Mesenchymal stem cell (in vitro differentiated cells and primary cell): ENCODE data around the gene TBCD.
A peak's percentile ranks its signal among the peaks of the same experiment; 100 is the strongest.

Experiments
- DNase-seq: peaks from one replicate; pipeline ENCODE4 v3.0.0-alpha.2; 2013
- H2AFZ ChIP-seq: one replicate; pipeline ENCODE4 v1.6.1; 2013; ENCODE audit warnings: low read depth, mild to moderate bottlenecking, control low read depth, inconsistent platforms, low read length, moderate library complexity
- H2AK5ac ChIP-seq: 2 replicates; pipeline ENCODE4 v1.6.1; 2013; ENCODE audit warnings: low read length, moderate library complexity, mild to moderate bottlenecking, inconsistent platforms; ENCODE audit not compliant: severe bottlenecking
- H2BK120ac ChIP-seq: one replicate; pipeline ENCODE4 v1.6.1; 2013; ENCODE audit warnings: low read depth, mild to moderate bottlenecking, inconsistent platforms, low read length, moderate library complexity
- H2BK12ac ChIP-seq, 2 experiments: one replicate each; pipeline ENCODE4 v1.6.1; 2013; ENCODE audit warnings: inconsistent platforms in 2 of 2, low read length in 2 of 2, mild to moderate bottlenecking in 2 of 2, moderate library complexity in 2 of 2, control low read depth in 1 of 2
- H2BK15ac ChIP-seq: one replicate; pipeline ENCODE4 v1.6.1; 2013; ENCODE audit warnings: mild to moderate bottlenecking, low read depth, inconsistent platforms; ENCODE audit not compliant: poor library complexity, severe bottlenecking
- H2BK5ac ChIP-seq: 2 replicates; pipeline ENCODE4 v1.6.1; 2013; ENCODE audit warnings: low read depth, mild to moderate bottlenecking, low read length, control low read depth, inconsistent platforms; ENCODE audit not compliant: poor library complexity, severe bottlenecking
- H3K14ac ChIP-seq, 2 experiments: one replicate each; pipeline ENCODE4 v1.6.1; 2013; ENCODE audit warnings: inconsistent platforms in 2 of 2, low read length in 2 of 2, control low read depth in 1 of 2, mild to moderate bottlenecking in 1 of 2, moderate library complexity in 1 of 2
- H3K18ac ChIP-seq, 2 experiments: one replicate each; pipeline ENCODE4 v1.6.1; 2013; ENCODE audit warnings: inconsistent platforms in 2 of 2, low read length in 2 of 2, control low read depth in 1 of 2, low read depth in 1 of 2, mild to moderate bottlenecking in 1 of 2
- H3K23ac ChIP-seq, 2 experiments: one replicate each; pipeline ENCODE4 v1.6.1; 2013; ENCODE audit warnings: inconsistent platforms in 2 of 2, low read length in 2 of 2, mild to moderate bottlenecking in 2 of 2, moderate library complexity in 2 of 2, control low read depth in 1 of 2
- H3K27ac ChIP-seq: 2 replicates; pipeline ENCODE4 v1.5.1; 2013; ENCODE audit warnings: mild to moderate bottlenecking, moderate library complexity, low read length, control low read depth, inconsistent platforms; ENCODE audit not compliant: poor library complexity, severe bottlenecking
- H3K27me3 ChIP-seq, 2 experiments: 2 replicates each; pipeline versions ENCODE4 v1.6.1 to v1.7.0; 2013; ENCODE audit warnings: low read length in 2 of 2, mild to moderate bottlenecking in 2 of 2, moderate library complexity in 2 of 2, control low read depth in 1 of 2, inconsistent platforms in 1 of 2; ENCODE audit not compliant: control insufficient read depth in 1 of 2, insufficient read depth in 1 of 2
- H3K36me3 ChIP-seq, 2 experiments: 2 replicates each; pipeline versions ENCODE4 v1.6.1 to v1.7.0; 2013; ENCODE audit warnings: low read length in 2 of 2, control low read depth in 1 of 2, inconsistent platforms in 1 of 2, low read depth in 1 of 2, mild to moderate bottlenecking in 1 of 2; ENCODE audit not compliant: insufficient read depth in 2 of 2, control insufficient read depth in 1 of 2
- H3K4ac ChIP-seq, 2 experiments: one replicate each; pipeline ENCODE4 v1.6.1; 2013; ENCODE audit warnings: inconsistent platforms in 2 of 2, low read length in 2 of 2, mild to moderate bottlenecking in 2 of 2, moderate library complexity in 2 of 2, control low read depth in 1 of 2, low read depth in 1 of 2
- H3K4me1 ChIP-seq: 2 replicates; pipeline ENCODE4 v1.6.1; 2013; ENCODE audit warnings: low read depth, low read length, control low read depth; ENCODE audit not compliant: control insufficient read depth, insufficient read depth
- H3K4me2 ChIP-seq: 2 replicates; pipeline ENCODE4 v1.6.1; 2013; ENCODE audit warnings: low read length, mild to moderate bottlenecking, inconsistent platforms; ENCODE audit not compliant: poor library complexity, severe bottlenecking
- H3K4me3 ChIP-seq, 2 experiments: 2 replicates each; pipeline versions ENCODE4 v1.5.1 to v1.7.0; 2013; ENCODE audit warnings: low read length in 2 of 2, mild to moderate bottlenecking in 2 of 2, control low read depth in 1 of 2, low read depth in 1 of 2; ENCODE audit not compliant: insufficient read depth in 1 of 2
- H3K79me1 ChIP-seq: replicated peaks from 2 replicates; pipeline ENCODE4 v1.6.1; 2013; ENCODE audit warnings: mild to moderate bottlenecking, control low read depth, low read length, inconsistent platforms; ENCODE audit not compliant: poor library complexity, severe bottlenecking
- H3K9ac ChIP-seq: 2 replicates; pipeline ENCODE4 v1.7.0; 2013; ENCODE audit warnings: mild to moderate bottlenecking, low read length, moderate library complexity
- H3K9me3 ChIP-seq: 2 replicates; pipeline ENCODE4 v1.7.0; 2013; ENCODE audit warnings: mild to moderate bottlenecking, low read length; ENCODE audit not compliant: control insufficient read depth
- H4K8ac ChIP-seq: one replicate; pipeline ENCODE4 v1.6.1; 2013; ENCODE audit warnings: inconsistent platforms, mild to moderate bottlenecking, low read length, moderate library complexity
- H4K91ac ChIP-seq: one replicate; pipeline ENCODE4 v1.6.1; 2013; ENCODE audit warnings: mild to moderate bottlenecking, low read length, inconsistent platforms
- WGBS: methylation state at CpG from one replicate; pipeline ENCODE4 v1.1.7; 2013; ENCODE audit warnings: mixed read lengths; 5-methylcytosine and 5-hydroxymethylcytosine counted together

Gene TBCD

DNA sequence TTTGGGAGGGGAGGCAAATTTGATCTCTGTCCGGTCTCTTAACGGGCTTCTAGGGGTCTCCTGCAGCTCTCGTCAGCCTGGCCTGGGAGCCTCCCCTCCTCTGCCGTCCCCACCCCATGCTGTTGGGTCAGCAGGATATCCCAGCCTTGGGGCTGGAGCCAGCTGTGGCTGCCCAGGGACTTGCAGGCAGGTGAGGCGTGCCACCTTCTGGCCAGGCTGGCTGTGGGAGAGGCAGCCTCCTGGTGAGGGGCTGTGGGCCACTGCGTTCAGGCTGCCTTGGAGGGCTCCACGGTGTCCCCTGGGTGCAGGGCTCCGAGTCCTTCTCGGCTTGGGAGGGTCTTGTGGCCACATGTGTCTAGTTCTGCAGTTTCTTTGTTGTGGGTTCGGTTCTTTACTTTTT, 34.6 kb downstream of the TBCD start:
- over 99% methylated on average over 10 of the region's 10 CpGs for WGBS

DNA sequence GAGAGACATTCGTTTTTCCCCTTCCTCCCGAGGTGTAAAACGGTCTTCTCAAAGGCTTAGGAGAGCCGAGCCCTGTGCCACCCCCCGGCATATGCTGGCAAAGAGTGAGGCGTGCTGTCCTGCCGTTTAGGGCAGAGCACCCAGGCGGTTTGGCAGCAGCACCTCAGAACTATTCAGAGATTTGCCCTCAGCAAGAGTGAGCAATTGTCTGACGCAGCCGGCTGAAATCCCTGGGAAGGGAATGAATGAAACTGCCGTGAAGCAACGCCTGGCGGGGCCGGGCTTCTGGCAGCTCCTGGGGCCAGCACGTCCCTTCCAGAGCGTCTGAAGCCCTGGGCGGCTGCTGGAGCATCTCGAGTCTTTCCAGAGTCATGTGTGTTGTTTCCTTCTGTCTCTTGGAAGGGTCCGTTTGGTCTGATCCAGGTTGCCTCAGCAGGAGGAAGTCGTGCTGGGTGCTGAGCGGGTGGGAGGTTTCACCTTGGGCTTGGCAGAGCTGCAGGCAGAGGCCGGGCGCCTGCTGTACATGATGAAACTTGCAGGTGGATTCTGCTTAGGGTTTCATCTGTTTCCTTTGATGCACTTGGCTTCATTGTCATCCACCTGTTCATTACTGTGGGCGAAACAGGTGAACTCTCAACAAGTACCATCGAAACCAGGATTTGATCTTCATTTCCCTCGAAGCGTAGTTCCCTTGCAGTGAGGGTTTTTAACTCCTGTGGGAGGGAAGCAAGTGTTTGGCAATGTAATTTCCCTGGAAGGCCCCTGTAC, 35.4 kb downstream of the TBCD start:
- no peak overlapping the region for H2BK5ac ChIP-seq
- H3K9ac ChIP-seq, result peak overlapping the region; percentile 51
- no peak overlapping the region for H3K4me2 ChIP-seq
- H2BK15ac ChIP-seq, result no peak overlapping the region
- no peaks in the 10 kb centered on the region for H3K9me3 ChIP-seq
- 95% methylated on average over 27 of the region's 27 CpGs for WGBS
- H3K23ac ChIP-seq, result no peak overlapping the region
- H3K27me3 ChIP-seq, result no peaks in the 10 kb centered on the region
- H3K27ac ChIP-seq, result no peak overlapping the region
- H2AFZ ChIP-seq, result no peak overlapping the region
- no peak overlapping the region for H4K8ac ChIP-seq
- no peak overlapping the region for H2BK12ac ChIP-seq
- no peak overlapping the region for H2AK5ac ChIP-seq
- no peak overlapping the region for H2BK120ac ChIP-seq
- DNase-seq, result no peak
- no peak overlapping the region for H3K18ac ChIP-seq
- H3K4ac ChIP-seq, result no peak overlapping the region
- peaks cover 31% of the 10 kb centered on the region for H3K79me1 ChIP-seq
- no peak overlapping the region for H3K14ac ChIP-seq
- no peak overlapping the region for H4K91ac ChIP-seq
- H3K4me1 ChIP-seq, result peaks cover 19% of the 10 kb centered on the region
- peak overlapping the region in 1 of 2 experiments; percentile 42 for H3K4me3 ChIP-seq
- peaks cover 26 to 52% of the 10 kb centered on the region in 2 experiments for H3K36me3 ChIP-seq

More for the DNA sequence above, 34.6 kb downstream of the TBCD start:
- Histone ChIP-seq H3K18ac (no peak overlapping the region), H2AFZ (no peak overlapping the region), H2BK120ac (no peak overlapping the region), H3K9ac (no peak overlapping the region), H3K4me1 (peaks cover 18% of the 10 kb centered on the region), H3K27me3 (no peaks in the 10 kb centered on the region), H3K27ac (no peak overlapping the region), H3K9me3 (no peaks in the 10 kb centered on the region), H3K23ac (no peak overlapping the region), H4K91ac (no peak overlapping the region), H2AK5ac (no peak overlapping the region), H3K4ac (no peak overlapping the region), H3K14ac (no peak overlapping the region), H3K79me1 (peaks cover 31% of the 10 kb centered on the region), H2BK15ac (no peak overlapping the region), H2BK12ac (no peak overlapping the region), H3K36me3 (peaks cover 27 to 52% of the 10 kb centered on the region in 2 experiments), H3K4me3 (no peak overlapping the region), H2BK5ac (no peak overlapping the region), H4K8ac (no peak overlapping the region), H3K4me2 (no peak overlapping the region)
- no peak for DNase-seq

DNA sequence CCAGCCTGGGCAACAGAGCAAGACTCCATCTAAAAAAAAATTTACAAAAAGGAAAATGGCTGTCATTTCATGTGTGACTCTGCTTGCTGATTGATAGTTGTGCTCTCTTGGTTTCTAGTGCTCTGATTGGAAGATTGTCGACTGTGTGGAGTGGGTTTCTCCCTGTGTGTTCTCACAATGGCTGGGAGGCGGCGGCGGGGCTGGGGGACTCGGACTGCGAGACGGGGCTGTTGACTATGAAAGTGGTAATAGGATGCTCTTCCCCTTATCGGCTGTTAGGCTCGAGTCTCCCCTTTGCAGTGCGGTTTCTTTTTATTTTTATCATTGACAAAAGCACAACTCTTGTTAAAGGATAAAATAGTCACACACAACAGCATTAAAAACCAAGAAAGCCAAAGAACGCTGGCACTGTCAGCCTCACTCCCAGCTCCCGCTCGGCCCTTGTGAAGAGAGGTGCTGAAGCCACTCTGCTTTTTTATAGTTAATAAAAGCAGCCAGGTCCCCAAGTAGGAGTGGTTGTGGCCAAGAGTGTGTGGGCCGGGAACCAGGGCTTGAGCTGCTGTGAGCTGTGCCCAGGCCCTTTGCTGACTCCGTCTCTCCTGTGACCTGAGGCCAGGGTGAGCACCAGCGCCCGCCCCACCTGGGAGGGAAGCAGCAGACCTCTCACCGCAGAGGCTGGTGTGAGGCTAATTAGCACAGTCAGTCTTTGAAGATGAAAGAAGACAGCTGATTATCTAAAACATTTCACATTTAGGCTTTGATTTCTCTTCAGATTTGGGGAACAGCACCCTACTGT, 36.5 kb downstream of the TBCD start:
- H3K9me3 ChIP-seq, result no peaks in the 10 kb centered on the region
- no peak overlapping the region for H3K27ac ChIP-seq
- H3K14ac ChIP-seq, result no peak overlapping the region
- H2BK120ac ChIP-seq, result no peak overlapping the region
- H2BK12ac ChIP-seq, result no peak overlapping the region
- no peak overlapping the region for H2BK5ac ChIP-seq
- H2AFZ ChIP-seq, result no peak overlapping the region
- no peak overlapping the region for H2BK15ac ChIP-seq
- no peak overlapping the region for H3K23ac ChIP-seq
- H3K36me3 ChIP-seq, result peaks cover 16 to 41% of the 10 kb centered on the region in 2 experiments
- H3K4me1 ChIP-seq, result peaks cover 19% of the 10 kb centered on the region
- no peak overlapping the region for H2AK5ac ChIP-seq
- H3K4me3 ChIP-seq, result no peak overlapping the region
- no peak overlapping the region for H3K18ac ChIP-seq
- H4K91ac ChIP-seq, result no peak overlapping the region
- H4K8ac ChIP-seq, result no peak overlapping the region
- no peak overlapping the region for H3K9ac ChIP-seq
- H3K4me2 ChIP-seq, result no peak overlapping the region
- WGBS, result 94% methylated on average over 16 of the region's 18 CpGs
- H3K4ac ChIP-seq, result no peak overlapping the region
- H3K27me3 ChIP-seq, result no peaks in the 10 kb centered on the region
- peaks cover 34% of the 10 kb centered on the region for H3K79me1 ChIP-seq
- DNase-seq, result no peak

DNA sequence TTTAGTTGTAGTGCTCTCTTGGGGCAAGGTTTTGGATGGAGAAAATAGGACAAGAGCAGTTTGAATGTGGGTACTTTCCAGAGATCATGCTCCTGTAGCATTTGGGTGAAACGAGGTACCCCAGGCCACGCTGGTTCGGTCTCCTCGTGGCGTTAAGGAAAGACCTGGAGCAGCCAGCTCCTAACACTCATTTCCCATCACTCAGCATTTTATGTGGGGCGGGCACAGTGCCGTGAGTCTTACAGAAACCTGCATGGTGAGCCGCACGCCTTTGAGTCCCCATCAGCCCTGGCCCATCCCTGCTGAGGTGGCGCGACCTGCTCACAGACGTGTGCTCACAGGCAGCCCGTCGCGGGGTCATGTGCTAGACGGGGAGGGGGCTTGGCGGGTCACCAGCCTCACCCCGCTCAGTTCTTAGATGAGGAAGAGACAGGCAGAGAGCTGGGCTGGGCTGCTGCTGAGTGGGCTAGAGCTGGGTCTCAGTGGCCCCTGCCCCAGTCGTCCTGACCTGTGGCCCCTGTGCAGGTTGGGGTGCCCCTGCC, 37.3 kb downstream of the TBCD start:
- WGBS, result 97% methylated on average over 19 of the region's 19 CpGs

More for the DNA sequence above, 37.3 kb downstream of the TBCD start:
- no peak overlapping the region for H2AFZ ChIP-seq
- no peak overlapping the region for H3K4me3 ChIP-seq
- H4K8ac ChIP-seq, result no peak overlapping the region
- H3K18ac ChIP-seq, result no peak overlapping the region
- H3K36me3 ChIP-seq, result peaks cover 11 to 37% of the 10 kb centered on the region in 2 experiments
- H3K9me3 ChIP-seq, result no peaks in the 10 kb centered on the region
- H2BK120ac ChIP-seq, result no peak overlapping the region
- DNase-seq, result no peak
- peaks cover 40% of the 10 kb centered on the region for H3K79me1 ChIP-seq
- no peak overlapping the region for H2BK15ac ChIP-seq
- no peak overlapping the region for H2AK5ac ChIP-seq
- no peak overlapping the region for H3K9ac ChIP-seq
- H3K27me3 ChIP-seq, result no peaks in the 10 kb centered on the region
- H3K27ac ChIP-seq, result no peak overlapping the region
- H3K4me1 ChIP-seq, result peaks cover 23% of the 10 kb centered on the region
- H3K14ac ChIP-seq, result no peak overlapping the region
- H4K91ac ChIP-seq, result no peak overlapping the region
- H3K4ac ChIP-seq, result no peak overlapping the region
- no peak overlapping the region for H2BK5ac ChIP-seq
- H2BK12ac ChIP-seq, result no peak overlapping the region
- no peak overlapping the region for H3K23ac ChIP-seq
- H3K4me2 ChIP-seq, result no peak overlapping the region
